K562 (cell line): ENCODE results near the gene MOB3B. TPM values are rescaled to one million over a fixed set of nuclear protein-coding genes. Genes with fewer than 3 reads are reported as not detected.

Experiments
- ATAC-seq: fragments of 200-7000 bp; cut with Tn5 transposase; 3 replicates; pipeline ENCODE4 v1.9.1; 2020; ENCODE audit warnings: moderate library complexity
- BruUV-seq: library from RNA; stranded (reverse); fragments of 400-500 nt; replicated peaks from 2 replicates; lab custom pipeline; 2021; lab: Mats Ljungman, UMichigan
- CTCF ChIA-PET: fragments of 300-600 bp; formaldehyde crosslinking; extraction: SDS; loops from one replicate; lab custom pipeline; 2021; ENCODE audit warnings: low intra/inter-chr PET ratio; lab: Yijun Ruan, JAX
- POLR2A ChIA-PET: fragments of 300-600, 350-650 bp; sonication (Branson Sonifier 250); formaldehyde crosslinking; extraction: SDS; loops from one replicate; lab custom pipeline; 2021; ENCODE audit warnings: antibody characterized with exemption, inconsistent platforms; lab: Yijun Ruan, JAX
- DNase-seq, 4 experiments: peaks; one replicate each; pipeline versions ENCODE4 v3.0.0 to v3.0.0-alpha.2; 2011 to 2018; ENCODE audit warnings: low spot score in 3 of 4, mixed read lengths in 3 of 4; ENCODE audit errors: extremely low read depth in 1 of 4
- FAIRE-seq: peaks from 2 replicates; lab custom pipeline; 2011; peaks lifted over from hg19 to GRCh38; lab: Jason Lieb, UNC
- H2AFZ ChIP-seq: 2 replicates; pipeline ENCODE4 v1.6.0; 2011; ENCODE audit warnings: low read depth, low read length, control low read depth, inconsistent platforms
- H3K27ac ChIP-seq: fragments of 200-600 bp; 3 replicates; pipeline ENCODE4 v1.8.0; 2011; ENCODE audit warnings: low read depth, mild to moderate bottlenecking, control low read depth, inconsistent platforms, low read length, moderate library complexity, mixed read lengths; ENCODE audit errors: extremely low read depth
- H3K27me3 ChIP-seq, 2 experiments: fragments of 300-600 bp in 1 of 2; 2 replicates in 1 of 2; 3 replicates in 1 of 2; pipeline versions ENCODE4 v1.6.0 to v1.8.0; 2011; ENCODE audit warnings: inconsistent platforms in 2 of 2, low read length in 2 of 2, mild to moderate bottlenecking in 1 of 2, mixed read lengths in 1 of 2, moderate library complexity in 1 of 2; ENCODE audit not compliant: control insufficient read depth in 2 of 2, insufficient read depth in 2 of 2
- H3K36me3 ChIP-seq: fragments of 300-600 bp; 3 replicates; pipeline ENCODE4 v1.8.0; 2011; ENCODE audit warnings: mild to moderate bottlenecking, low read length, inconsistent platforms; ENCODE audit not compliant: control insufficient read depth, insufficient read depth
- H3K4me1 ChIP-seq, 2 experiments: fragments of 200-600 bp in 1 of 2; replicated peaks in 1 of 2; 2 replicates in 1 of 2; 3 replicates in 1 of 2; pipeline versions ENCODE4 v1.5.1 to v1.8.0; 2011; ENCODE audit warnings: inconsistent platforms in 2 of 2, low read length in 2 of 2, mild to moderate bottlenecking in 1 of 2, mixed read lengths in 1 of 2, moderate library complexity in 1 of 2; ENCODE audit not compliant: control insufficient read depth in 2 of 2, insufficient read depth in 2 of 2
- H3K4me2 ChIP-seq: 2 replicates; pipeline ENCODE4 v1.6.1; 2011; ENCODE audit warnings: low read length, control low read depth, inconsistent platforms, mixed read lengths; ENCODE audit not compliant: insufficient read depth
- H3K4me3 ChIP-seq: fragments of 200-600 bp; sonication (generic), shearing (Covaris generic); 2 replicates; pipeline ENCODE4 v1.5.1; 2016; ENCODE audit warnings: control low read depth, inconsistent platforms
- H3K79me2 ChIP-seq: fragments of 200-600 bp; 3 replicates; pipeline ENCODE4 v1.8.0; 2011; ENCODE audit warnings: low read length, inconsistent platforms; ENCODE audit not compliant: control insufficient read depth, insufficient read depth
- H3K9ac ChIP-seq, 2 experiments: 2 replicates each; pipeline versions ENCODE4 v1.6.0 to v1.6.1; 2011; ENCODE audit warnings: low read depth in 2 of 2, low read length in 2 of 2, control low read depth in 1 of 2, inconsistent platforms in 1 of 2, mild to moderate bottlenecking in 1 of 2, mixed read lengths in 1 of 2; ENCODE audit not compliant: insufficient read depth in 1 of 2
- H3K9me1 ChIP-seq: one replicate; pipeline ENCODE4 v1.6.0; 2011; ENCODE audit warnings: inconsistent platforms, mild to moderate bottlenecking, low read length, moderate library complexity; ENCODE audit not compliant: control insufficient read depth, insufficient read depth
- H3K9me3 ChIP-seq: replicated peaks from 2 replicates; pipeline ENCODE4 v1.5.1; 2011; ENCODE audit warnings: low read depth, low read length, inconsistent platforms; ENCODE audit not compliant: control insufficient read depth, insufficient read depth
- H4K20me1 ChIP-seq: replicated peaks from 2 replicates; pipeline ENCODE4 v1.6.1; 2011; ENCODE audit warnings: low read length, inconsistent platforms, mixed read lengths; ENCODE audit not compliant: control insufficient read depth, insufficient read depth
- PHF8 ChIP-seq: fragments of 200-600 bp; sonication (generic); IDR thresholded peaks from 2 replicates; pipeline ENCODE4 v1.6.1; 2012; ENCODE audit warnings: mixed run types, mild to moderate bottlenecking, inconsistent platforms, low read length, moderate library complexity, borderline replicate concordance
- POLR3G ChIP-seq: IDR thresholded peaks from 2 replicates; pipeline ENCODE4 v1.6.1; 2011; ENCODE audit not compliant: insufficient read length, insufficient replicate concordance; ENCODE audit errors: extremely low read depth
- TAL1 ChIP-seq: fragments of 450-650 bp; IDR thresholded peaks from 2 replicates; pipeline ENCODE4 v1.6.1; 2016; ENCODE audit warnings: mild to moderate bottlenecking
- ZNF512 ChIP-seq: IDR thresholded peaks from 2 replicates; pipeline ENCODE4 v1.6.1; 2016; ENCODE audit warnings: missing genetic modification characterization, missing compliant biosample characterization
- ZNF77 ChIP-seq: fragments of 250-450 bp; sonication (Bioruptor Pico); IDR thresholded peaks from 2 replicates; pipeline ENCODE4 v1.5.0; 2020
- WGBS: fragments of 100-300 bp; shearing (Covaris generic); methylation state at CpG from one replicate; pipeline ENCODE4 v1.1.6; 2016; ENCODE audit warnings: low coverage, mixed read lengths; ENCODE audit not compliant: insufficient coverage; ENCODE audit errors: missing lambda C conversion rate; 5-methylcytosine and 5-hydroxymethylcytosine counted together
- in situ Hi-C: fragments of 300-500 bp; cut with MboI; formaldehyde crosslinking; loops from 4 replicates; pipeline ENCODE4 v1.15.0; 2018; ENCODE audit warnings: inconsistent platforms, mixed read lengths
- intact Hi-C: fragments of 100-400 bp; cut with micrococcal nuclease; formaldehyde crosslinking; loops from 2 replicates; pipeline ENCODE4 v1.14.2; 2022
- polyA plus RNA-seq, 8 experiments: library from polyadenylated mRNA; depleted of rRNA in 4 of 8; stranded (reverse) in 5 of 8; unstranded in 3 of 8; fragments of >200 nt; fragmentation: Nextera tagmentation in 2 of 8; fragmentation: Illumina TruSeq in 1 of 8; extraction: Ambion mirVana in 2 of 8; extraction: Trizol in 1 of 8; gene quantifications; 2 replicates each; pipeline versions ENCODE4 v1.2.1 to v1.2.3, GENCODE V29; 2011 to 2014; ENCODE audit warnings: inconsistent platforms in 1 of 8, missing spikeins in 1 of 8
- total RNA-seq, 7 experiments: library from RNA; depleted of rRNA in 6 of 7; stranded (reverse); fragments of >200 nt in 6 of 7; fragmentation: Illumina TruSeq in 2 of 7; extraction: Trizol in 2 of 7; gene quantifications; 2 replicates each; pipeline versions ENCODE4 v1.2.1 to v1.2.3, GENCODE V29; 2011 to 2021; ENCODE audit warnings: low replicate concordance in 1 of 7

The MOB3B gene
- total and polyA plus RNA-seq, 9 of the 15 experiments (the other 6 are each of a cell fraction or from before 2014, with no cell fraction given) = 3.6 to 12.8 (median 7.2) TPM

- POLR2A ChIA-PET = interaction anchor here (0.7 kb wide), 1 partner anchor 116 kb away, joined by 3 read pairs; no protein-coding TSS in a partner anchor
- no peak overlapping the region for H3K27ac ChIP-seq
- in situ Hi-C loops = no loop called here
- TF ChIP-seq POLR3G (no peak), ZNF77 (CRISPR knock-in tag) (no peak), TAL1 (no peak), PHF8 (no peak), ZNF512 (tag) (no peak)
- TF ChIP-seq, all 486 proteins: peak for 0
- no peak overlapping the region for H3K4me2 ChIP-seq
- H3K9me1 ChIP-seq = no peaks in the 10 kb centered on the region
- ATAC-seq (no peak), FAIRE-seq (no peak), DNase-seq (no peak)
- intact Hi-C loops = no loop called here
- H3K27me3 ChIP-seq = no peaks in the 10 kb centered on the region
- H3K9ac ChIP-seq = no peak overlapping the region
- H3K79me2 ChIP-seq = no peaks in the 10 kb centered on the region
- H3K4me1 ChIP-seq = peaks cover 0 to 2% of the 10 kb centered on the region in 2 experiments; a peak in 3 of 5 replicates
- H3K9me3 ChIP-seq = no peaks in the 10 kb centered on the region
- no peak overlapping the region for H2AFZ ChIP-seq
- no TSS peak for BruUV-seq
- no peaks in the 10 kb centered on the region for H3K36me3 ChIP-seq
- WGBS = 83% methylated on average over 1 of the region's 1 CpG
- CTCF ChIA-PET = no interaction called here
- no peak overlapping the region for H3K4me3 ChIP-seq
- no peaks in the 10 kb centered on the region for H4K20me1 ChIP-seq
These were observed 10.9 kb upstream of the MOB3B start for GRCh38 chr9:27540502-27540901.
